Trophoblast cell (in vitro differentiated cells and primary cell): ENCODE results near the gene MRPL2.

Source experiments
- DNase-seq, 2 donors: peaks; one replicate each; pipeline ENCODE4 v3.0.0-alpha.2; 2016
- H2AFZ ChIP-seq: 2 replicates; pipeline ENCODE4 v1.6.1; 2013; ENCODE audit warnings: low read length, moderate library complexity, mild to moderate bottlenecking; ENCODE audit not compliant: insufficient read depth, poor library complexity
- H2AK5ac ChIP-seq: 2 replicates; pipeline ENCODE4 v1.6.1; 2013; ENCODE audit warnings: mild to moderate bottlenecking, low read length
- H2BK120ac ChIP-seq: 2 replicates; pipeline ENCODE4 v1.6.1; 2013; ENCODE audit warnings: low read length, mild to moderate bottlenecking, moderate library complexity; ENCODE audit not compliant: insufficient read depth, poor library complexity
- H2BK12ac ChIP-seq: 2 replicates; pipeline ENCODE4 v1.6.1; 2013; ENCODE audit warnings: mild to moderate bottlenecking, low read length, moderate library complexity
- H2BK5ac ChIP-seq: 2 replicates; pipeline ENCODE4 v1.6.1; 2013; ENCODE audit warnings: low read length, low read depth, moderate library complexity, mild to moderate bottlenecking; ENCODE audit not compliant: poor library complexity
- H3K14ac ChIP-seq: 2 replicates; pipeline ENCODE4 v1.6.1; 2013; ENCODE audit warnings: mild to moderate bottlenecking, low read length
- H3K18ac ChIP-seq: 2 replicates; pipeline ENCODE4 v1.6.1; 2013; ENCODE audit warnings: mild to moderate bottlenecking, low read length
- H3K23ac ChIP-seq: 2 replicates; pipeline ENCODE4 v1.6.1; 2013; ENCODE audit warnings: low read length
- H3K27ac ChIP-seq: 2 replicates; pipeline ENCODE4 v1.5.1; 2013; ENCODE audit warnings: low read depth, mild to moderate bottlenecking, inconsistent platforms, low read length, moderate library complexity
- H3K27me3 ChIP-seq: 2 replicates; pipeline ENCODE4 v1.6.1; 2013; ENCODE audit warnings: inconsistent platforms, mild to moderate bottlenecking, low read length, moderate library complexity; ENCODE audit not compliant: insufficient read depth
- H3K36me3 ChIP-seq, 2 experiments: 1 replicate in 1 of 2; 2 replicates in 1 of 2; pipeline ENCODE4 v1.6.1; 2013; ENCODE audit warnings: low read length in 2 of 2, mild to moderate bottlenecking in 2 of 2, moderate library complexity in 1 of 2; ENCODE audit not compliant: insufficient read depth in 2 of 2, control insufficient read depth in 1 of 2
- H3K4ac ChIP-seq: 2 replicates; pipeline ENCODE4 v1.6.1; 2013; ENCODE audit warnings: low read depth, mild to moderate bottlenecking, low read length, moderate library complexity
- H3K4me1 ChIP-seq, 2 experiments: 1 replicate in 1 of 2; 2 replicates in 1 of 2; pipeline ENCODE4 v1.6.1; 2013; ENCODE audit warnings: low read length in 2 of 2, mild to moderate bottlenecking in 2 of 2, moderate library complexity in 1 of 2; ENCODE audit not compliant: insufficient read depth in 2 of 2, control insufficient read depth in 1 of 2
- H3K4me2 ChIP-seq: 2 replicates; pipeline ENCODE4 v1.6.1; 2013; ENCODE audit warnings: inconsistent platforms, mild to moderate bottlenecking, low read length, moderate library complexity
- H3K4me3 ChIP-seq: 2 replicates; pipeline ENCODE4 v1.5.1; 2013; ENCODE audit warnings: mild to moderate bottlenecking, low read depth, low read length, inconsistent platforms
- H3K79me1 ChIP-seq: one replicate; pipeline ENCODE4 v1.6.1; 2013; ENCODE audit warnings: low read length
- H3K79me2 ChIP-seq: 2 replicates; pipeline ENCODE4 v1.6.1; 2013; ENCODE audit warnings: low read length, mild to moderate bottlenecking; ENCODE audit not compliant: control insufficient read depth, insufficient read depth, poor library complexity
- H3K9ac ChIP-seq: 2 replicates; pipeline ENCODE4 v1.6.1; 2013; ENCODE audit warnings: mild to moderate bottlenecking, low read length
- H3K9me3 ChIP-seq: 2 replicates; pipeline ENCODE4 v1.6.1; 2013; ENCODE audit warnings: low read depth, mild to moderate bottlenecking, control low read depth, inconsistent platforms, low read length; ENCODE audit not compliant: insufficient read depth
- H4K12ac ChIP-seq: 2 replicates; pipeline ENCODE4 v1.6.1; 2013; ENCODE audit warnings: low read depth, mild to moderate bottlenecking, low read length, moderate library complexity
- H4K8ac ChIP-seq: 2 replicates; pipeline ENCODE4 v1.6.1; 2013; ENCODE audit warnings: low read depth, mild to moderate bottlenecking, low read length, moderate library complexity
- H4K91ac ChIP-seq: one replicate; pipeline ENCODE4 v1.6.1; 2013; ENCODE audit warnings: low read depth, mild to moderate bottlenecking, low read length, moderate library complexity
- WGBS: extraction: QIAGEN DNeasy Blood & Tissue Kit; methylation state at CpG from one replicate; pipeline ENCODE4 v1.1.7; 2013; ENCODE audit warnings: missing lambda C conversion rate; ENCODE audit not compliant: insufficient read length, insufficient coverage; ENCODE audit errors: extremely low coverage; 5-methylcytosine and 5-hydroxymethylcytosine counted together

Gene MRPL2

GRCh38 chr6:43074847-43075669 is 15.8 kb upstream of the MRPL2 start:
- Histone ChIP-seq H3K79me2 (peaks cover 38% of the 10 kb centered on the region), H3K23ac (no peak overlapping the region), H4K91ac (peak overlapping the region; percentile 68), H3K14ac (peak overlapping the region; percentile 37), H2BK5ac (peak overlapping the region; percentile 51), H3K4me3 (no peak overlapping the region), H3K9ac (no peak overlapping the region), H3K27ac (peak overlapping the region; percentile 43), H3K27me3 (no peaks in the 10 kb centered on the region), H4K8ac (peak overlapping the region; percentile 9), H2AK5ac (peak overlapping the region; percentile 52), H2BK12ac (peak overlapping the region; percentile 54), H3K4ac (no peak overlapping the region), H3K9me3 (peaks cover 2% of the 10 kb centered on the region), H2BK120ac (peak overlapping the region; percentile 30), H3K18ac (no peak overlapping the region), H4K12ac (no peak overlapping the region), H2AFZ (no peak overlapping the region), H3K4me2 (no peak overlapping the region), H3K79me1 (peaks cover 25% of the 10 kb centered on the region), H3K4me1 (peaks cover 22 to 36% of the 10 kb centered on the region in 2 experiments), H3K36me3 (peaks cover 23 to 29% of the 10 kb centered on the region in 2 experiments)
- WGBS: no CpG with 5 or more reads among the region's 6 CpGs
- DNase-seq: no peak

DNA sequence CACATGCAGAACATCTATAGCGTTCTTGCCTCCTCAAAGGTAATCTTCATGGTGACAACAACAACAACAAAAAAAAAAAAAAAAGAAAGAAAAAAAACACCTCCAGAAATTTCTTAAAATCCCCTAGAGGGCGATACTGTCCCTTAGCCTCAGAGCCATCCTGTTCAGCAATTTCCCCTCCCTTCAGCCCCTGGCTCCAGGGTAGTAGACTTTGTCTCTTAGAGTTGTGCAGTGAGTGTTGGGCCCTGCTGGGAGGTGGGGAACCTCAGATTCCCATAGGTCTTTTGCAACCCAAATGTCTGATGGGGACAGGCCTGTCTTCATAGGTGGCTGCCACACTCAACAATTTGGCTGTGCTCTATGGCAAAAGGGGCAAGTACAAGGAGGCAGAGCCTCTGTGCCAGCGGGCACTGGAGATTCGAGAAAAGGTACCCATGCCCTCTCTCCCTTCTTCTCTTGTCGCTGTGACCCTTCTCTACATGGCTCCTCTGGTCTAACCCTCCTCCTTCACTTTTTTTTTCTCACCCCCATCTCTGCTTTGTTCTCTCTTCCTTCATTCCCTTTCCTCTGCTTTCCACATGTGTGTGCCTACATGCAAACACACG is 10.9 kb upstream of the MRPL2 start:
- Histone ChIP-seq H3K79me2 (peaks cover 3% of the 10 kb centered on the region), H3K79me1 (peaks cover 6% of the 10 kb centered on the region), H3K9ac (no peak overlapping the region), H4K91ac (peak overlapping the region; percentile 74), H2BK120ac (peak overlapping the region; percentile 23), H2BK5ac (peak overlapping the region; percentile 18), H3K27ac (no peak overlapping the region), H4K8ac (peak overlapping the region; percentile 48), H2AFZ (peak overlapping the region; percentile 1), H3K4me1 (peaks cover 7 to 10% of the 10 kb centered on the region in 2 experiments), H4K12ac (peak overlapping the region; percentile 10), H3K4ac (peak overlapping the region; percentile 31), H3K14ac (peak overlapping the region; percentile 62), H3K4me3 (no peak overlapping the region), H2AK5ac (peak overlapping the region; percentile 79), H3K18ac (peak overlapping the region; percentile 77), H3K36me3 (peaks cover 35 to 37% of the 10 kb centered on the region in 2 experiments), H3K4me2 (no peak overlapping the region), H2BK12ac (peak overlapping the region; percentile 67), H3K23ac (no peak overlapping the region), H3K9me3 (no peaks in the 10 kb centered on the region), H3K27me3 (no peaks in the 10 kb centered on the region)
- no CpG with 5 or more reads among the region's 6 CpGs for WGBS
- DNase-seq: peak in 1 of 2 donors; percentile 54

GRCh38 chr6:43062818-43063217 is 3.6 kb upstream of the MRPL2 start:
- Histone ChIP-seq H4K8ac (no peak overlapping the region), H3K27ac (no peak overlapping the region), H3K4me3 (no peak overlapping the region), H2AK5ac (no peak overlapping the region), H3K4me1 (peaks cover 9 to 11% of the 10 kb centered on the region in 2 experiments), H3K9me3 (no peaks in the 10 kb centered on the region), H3K9ac (no peak overlapping the region), H4K91ac (no peak overlapping the region), H3K36me3 (peaks cover 17 to 29% of the 10 kb centered on the region in 2 experiments), H3K79me1 (peaks cover 14% of the 10 kb centered on the region), H3K4ac (no peak overlapping the region), H2BK12ac (no peak overlapping the region), H3K4me2 (no peak overlapping the region), H3K23ac (no peak overlapping the region), H2BK5ac (no peak overlapping the region), H3K18ac (no peak overlapping the region), H3K79me2 (peaks cover 4% of the 10 kb centered on the region), H3K14ac (no peak overlapping the region), H3K27me3 (no peaks in the 10 kb centered on the region), H2BK120ac (no peak overlapping the region), H4K12ac (no peak overlapping the region), H2AFZ (no peak overlapping the region)
- no CpG with 5 or more reads among the region's 12 CpGs for WGBS
- DNase-seq: no peak

DNA sequence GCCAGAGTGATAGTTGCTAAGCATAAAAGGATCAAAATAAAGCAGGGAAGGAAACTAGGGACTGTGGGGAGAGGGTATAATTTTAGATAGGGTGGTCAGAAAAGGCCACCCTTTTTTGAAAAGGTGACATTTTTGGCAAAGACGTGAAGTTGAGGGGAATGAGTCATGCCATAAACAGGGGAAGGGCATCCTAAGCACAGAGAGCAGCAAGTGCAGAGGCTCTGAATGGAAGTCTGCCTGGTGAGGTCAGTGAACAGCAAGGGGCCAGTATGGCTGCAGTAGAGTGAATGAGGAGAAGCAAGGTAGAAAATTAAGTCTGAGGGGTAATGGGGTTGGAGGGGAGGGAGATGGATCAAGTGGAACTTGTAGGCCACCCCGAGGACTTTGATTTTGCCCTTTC is 2.6 kb upstream of the MRPL2 start:
- no peaks in the 10 kb centered on the region for H3K27me3 ChIP-seq
- peaks cover 17 to 28% of the 10 kb centered on the region in 2 experiments for H3K36me3 ChIP-seq
- H3K9me3 ChIP-seq: no peaks in the 10 kb centered on the region
- no peak overlapping the region for H4K12ac ChIP-seq
- DNase-seq: no peak
- no peak overlapping the region for H3K9ac ChIP-seq
- H3K79me1 ChIP-seq: peaks cover 14% of the 10 kb centered on the region
- H3K4me1 ChIP-seq: peaks cover 9 to 11% of the 10 kb centered on the region in 2 experiments
- H3K14ac ChIP-seq: no peak overlapping the region
- no peak overlapping the region for H2BK120ac ChIP-seq
- H3K4ac ChIP-seq: no peak overlapping the region
- no peak overlapping the region for H4K91ac ChIP-seq
- H2BK5ac ChIP-seq: no peak overlapping the region
- H2AK5ac ChIP-seq: no peak overlapping the region
- no peak overlapping the region for H3K4me2 ChIP-seq
- no peak overlapping the region for H3K23ac ChIP-seq
- no peak overlapping the region for H4K8ac ChIP-seq
- no peak overlapping the region for H2AFZ ChIP-seq
- no peak overlapping the region for H3K4me3 ChIP-seq
- no peak overlapping the region for H3K18ac ChIP-seq
- H3K79me2 ChIP-seq: peaks cover 4% of the 10 kb centered on the region
- H2BK12ac ChIP-seq: no peak overlapping the region
- no peak overlapping the region for H3K27ac ChIP-seq
- no CpG with 5 or more reads among the region's 2 CpGs for WGBS
